OCI-LY7 (cell line): ENCODE measurements around the gene MAVS.

Experiments
- EZH2phosphoT487 ChIP-seq: fragments of 200-600 bp; sonication (generic); IDR thresholded peaks from 2 replicates; pipeline ENCODE4 v1.6.1; 2018; ENCODE audit warnings: low read depth, borderline replicate concordance, mild to moderate bottlenecking, mixed run types, antibody characterized with exemption, low read length, moderate library complexity, mixed read lengths
- TF ChIP-seq, protein P1 (sequence below): fragments of 200-600 bp; sonication (generic); conservative IDR thresholded peaks from 2 replicates; pipeline ENCODE4 v1.5.1; 2014; ENCODE audit warnings: mild to moderate bottlenecking, antibody characterized with exemption, low read length, moderate library complexity, mixed read lengths

DNA sequence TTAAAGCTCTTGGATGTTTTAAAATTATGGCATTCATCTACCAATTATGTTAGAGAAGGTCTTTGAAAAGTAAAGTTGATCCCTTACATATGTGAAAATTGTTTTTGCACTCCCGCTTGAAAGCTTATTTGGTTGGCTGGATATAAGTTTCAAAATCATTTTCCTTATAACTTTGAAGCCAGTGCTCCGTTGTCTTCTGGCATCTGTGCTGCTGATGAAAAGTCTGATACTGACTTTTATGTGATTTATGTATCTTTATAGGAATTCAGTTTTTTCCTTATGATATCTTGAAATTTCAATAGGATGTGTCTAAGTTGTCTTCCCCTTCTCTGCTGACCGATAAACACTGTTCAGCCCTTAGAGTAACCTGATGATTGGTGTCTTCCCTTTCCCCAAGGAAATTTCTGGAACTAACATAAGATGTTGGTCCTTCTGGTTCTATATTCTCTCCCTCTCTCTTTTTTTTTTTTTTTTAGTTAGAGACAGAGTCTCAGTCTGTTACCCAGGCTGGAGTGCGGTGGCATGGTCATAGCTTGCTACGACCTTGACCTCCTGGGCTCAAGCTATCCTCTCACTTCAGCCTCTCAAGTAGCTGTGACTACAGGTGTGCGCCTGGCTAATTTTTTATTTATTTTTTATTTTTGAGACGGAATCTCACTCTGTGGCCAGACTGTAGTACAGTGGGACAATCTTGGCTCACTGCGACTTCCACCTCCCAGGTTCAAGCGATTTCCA lies 55.2 kb downstream of the MAVS start:
- TF ChIP-seq, protein P1, sequence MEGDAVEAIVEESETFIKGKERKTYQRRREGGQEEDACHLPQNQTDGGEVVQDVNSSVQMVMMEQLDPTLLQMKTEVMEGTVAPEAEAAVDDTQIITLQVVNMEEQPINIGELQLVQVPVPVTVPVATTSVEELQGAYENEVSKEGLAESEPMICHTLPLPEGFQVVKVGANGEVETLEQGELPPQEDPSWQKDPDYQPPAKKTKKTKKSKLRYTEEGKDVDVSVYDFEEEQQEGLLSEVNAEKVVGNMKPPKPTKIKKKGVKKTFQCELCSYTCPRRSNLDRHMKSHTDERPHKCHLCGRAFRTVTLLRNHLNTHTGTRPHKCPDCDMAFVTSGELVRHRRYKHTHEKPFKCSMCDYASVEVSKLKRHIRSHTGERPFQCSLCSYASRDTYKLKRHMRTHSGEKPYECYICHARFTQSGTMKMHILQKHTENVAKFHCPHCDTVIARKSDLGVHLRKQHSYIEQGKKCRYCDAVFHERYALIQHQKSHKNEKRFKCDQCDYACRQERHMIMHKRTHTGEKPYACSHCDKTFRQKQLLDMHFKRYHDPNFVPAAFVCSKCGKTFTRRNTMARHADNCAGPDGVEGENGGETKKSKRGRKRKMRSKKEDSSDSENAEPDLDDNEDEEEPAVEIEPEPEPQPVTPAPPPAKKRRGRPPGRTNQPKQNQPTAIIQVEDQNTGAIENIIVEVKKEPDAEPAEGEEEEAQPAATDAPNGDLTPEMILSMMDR, result no peak
- TF ChIP-seq EZH2phosphoT487, result no peak
